Measurements from ENCODE around the gene PRKG1. TPM values are rescaled to one million over a fixed set of nuclear protein-coding genes. Genes with fewer than 3 reads are reported as not detected.

Gene PRKG1
- total RNA-seq, 1 experiment from 2014 or later, result 16.5 TPM

GRCh38 chr10:52031771-52032170, 957.5 kb downstream of the PRKG1 start (continued):
- TF ChIP-seq ZNF532 (CRISPR knock-in tag; IDR thresholded peaks at IDR 0.05; ENCODE audit: borderline replicate concordance), result peak; percentile 43; the same call in 1 of the 2 replicates

GRCh38 chr10:52032681-52033629, 958.7 kb downstream of the PRKG1 start:
- ATAC-seq (no peak), DNase-seq (ENCODE audit: low spot score) (no peak)
- Mint-ChIP-seq H3K36me3 (peaks cover 82% of the 10 kb centered on the region), H3K9me3 (no peaks in the 10 kb centered on the region), H3K27me3 (ENCODE audit: low read depth) (no peaks in the 10 kb centered on the region; the same call in 1 of the 2 replicates), H3K4me3 (peak overlapping the region; percentile 98), H3K4me1 (peaks cover 62% of the 10 kb centered on the region), H3K27ac (peak overlapping the region; percentile 98)
- POLR2A ChIA-PET, result no interaction called here
- CTCF ChIA-PET, result no interaction called here
- no peak for TF ChIP-seq ESRRA (CRISPR knock-in tag; IDR thresholded peaks at IDR 0.05; ENCODE audit: borderline replicate concordance)
- no peak for TF ChIP-seq MLX (CRISPR knock-in tag; IDR thresholded peaks at IDR 0.05)
- TF ChIP-seq NR1H2 (CRISPR knock-in tag; IDR thresholded peaks at IDR 0.05), result no peak
- TF ChIP-seq FOXJ3 (CRISPR knock-in tag; IDR thresholded peaks at IDR 0.05; ENCODE audit: borderline replicate concordance), result no peak
- no peak for TF ChIP-seq USF2 (CRISPR knock-in tag; IDR thresholded peaks at IDR 0.05)
- TF ChIP-seq ZNF425 (CRISPR knock-in tag; conservative IDR thresholded peaks at IDR 0.05), result peak; percentile 88
- peak; percentile 77 for TF ChIP-seq PRRX2 (CRISPR knock-in tag; IDR thresholded peaks at IDR 0.05)
- TF ChIP-seq MXD4 (CRISPR knock-in tag; IDR thresholded peaks at IDR 0.05; ENCODE audit: borderline replicate concordance), result no peak
- TF ChIP-seq SMAD4 (CRISPR knock-in tag; IDR thresholded peaks at IDR 0.05), result no peak
- no peak for TF ChIP-seq IRF2 (CRISPR knock-in tag; IDR thresholded peaks at IDR 0.05; ENCODE audit: borderline replicate concordance, low read depth)
- no peak for TF ChIP-seq ETV6 (CRISPR knock-in tag; IDR thresholded peaks at IDR 0.05)
- no peak for TF ChIP-seq CBFB (CRISPR knock-in tag; IDR thresholded peaks at IDR 0.05; ENCODE audit: low read depth)
- no peak for TF ChIP-seq ZNF232 (CRISPR knock-in tag; IDR thresholded peaks at IDR 0.05)
- TF ChIP-seq AFF4 (CRISPR knock-in tag; IDR thresholded peaks at IDR 0.05; ENCODE audit: borderline replicate concordance), result no peak
- TF ChIP-seq NFE2L1 (CRISPR knock-in tag; IDR thresholded peaks at IDR 0.05), result no peak
- peak; percentile 95 for TF ChIP-seq ZNF532 (CRISPR knock-in tag; IDR thresholded peaks at IDR 0.05; ENCODE audit: borderline replicate concordance)
- no peak for TF ChIP-seq ZNF138 (CRISPR knock-in tag; conservative IDR thresholded peaks at IDR 0.05)

Measured in WTC11 (cell line).